Keratinocyte (primary cell): ENCODE results near the gene NEUROD2. TPM values are rescaled to one million over a fixed set of nuclear protein-coding genes. Genes with fewer than 3 reads are reported as not detected.

Experiments used
- DNase-seq: peaks from one replicate; pipeline ENCODE4 v3.0.0-alpha.2; 2011; ENCODE audit warnings: low read depth, missing footprints, low spot score
- FAIRE-seq: peaks from 2 replicates; lab custom pipeline; 2011; peaks lifted over from hg19 to GRCh38; lab: Jason Lieb, UNC
- H2AFZ ChIP-seq: 2 replicates; pipeline ENCODE4 v1.6.0; 2012; ENCODE audit warnings: low read length, control low read depth, inconsistent platforms; ENCODE audit not compliant: control insufficient read depth
- H3K27ac ChIP-seq: 2 replicates; pipeline ENCODE4 v1.5.1; 2011; ENCODE audit warnings: low read length; ENCODE audit not compliant: control insufficient read depth, insufficient read depth
- H3K27me3 ChIP-seq: 3 replicates; pipeline ENCODE4 v1.6.0; 2011; ENCODE audit warnings: low read length; ENCODE audit not compliant: control insufficient read depth, insufficient read depth; ENCODE audit errors: extremely low read depth
- H3K36me3 ChIP-seq, 2 experiments: 2 replicates in 1 of 2; 3 replicates in 1 of 2; pipeline ENCODE4 v1.5.1; 2011; ENCODE audit warnings: low read length in 2 of 2, mild to moderate bottlenecking in 1 of 2; ENCODE audit not compliant: control insufficient read depth in 2 of 2, insufficient read depth in 2 of 2; ENCODE audit errors: extremely low read depth in 1 of 2
- H3K4me1 ChIP-seq: 3 replicates; pipeline ENCODE4 v1.5.1; 2011; ENCODE audit warnings: low read length; ENCODE audit not compliant: control insufficient read depth, insufficient read depth; ENCODE audit errors: extremely low read depth
- H3K4me2 ChIP-seq: 3 replicates; pipeline ENCODE4 v1.6.0; 2011; ENCODE audit warnings: low read depth, low read length; ENCODE audit not compliant: control insufficient read depth, insufficient read depth; ENCODE audit errors: extremely low read depth
- H3K4me3 ChIP-seq, 3 experiments: fragments of 200-600 bp in 1 of 3; sonication (generic) in 1 of 3; 2 replicates in 2 of 3; 3 replicates in 1 of 3; pipeline ENCODE4 v1.5.1; 2011 to 2016; ENCODE audit warnings: low read length in 3 of 3, mild to moderate bottlenecking in 3 of 3, control low read depth in 2 of 3, inconsistent platforms in 1 of 3, low read depth in 1 of 3, mixed read lengths in 1 of 3, mixed run types in 1 of 3, moderate library complexity in 1 of 3; ENCODE audit not compliant: control insufficient read depth in 2 of 3, insufficient read depth in 2 of 3; ENCODE audit errors: extremely low read depth in 1 of 3
- H3K79me2 ChIP-seq: 2 replicates; pipeline ENCODE4 v1.6.0; 2012; ENCODE audit warnings: low read length; ENCODE audit not compliant: control insufficient read depth, insufficient read depth
- H3K9ac ChIP-seq: 3 replicates; pipeline ENCODE4 v1.6.0; 2011; ENCODE audit warnings: low read length; ENCODE audit not compliant: control insufficient read depth, insufficient read depth; ENCODE audit errors: extremely low read depth
- H3K9me1 ChIP-seq: 3 replicates; pipeline ENCODE4 v1.6.0; 2011; ENCODE audit warnings: low read length; ENCODE audit not compliant: control insufficient read depth, insufficient read depth; ENCODE audit errors: extremely low read depth
- H3K9me3 ChIP-seq: 2 replicates; pipeline ENCODE4 v1.5.1; 2012; ENCODE audit warnings: low read depth, low read length; ENCODE audit not compliant: control insufficient read depth
- H4K20me1 ChIP-seq: 3 replicates; pipeline ENCODE4 v1.6.0; 2011; ENCODE audit warnings: low read length; ENCODE audit not compliant: control insufficient read depth, insufficient read depth; ENCODE audit errors: extremely low read depth
- CTCF ChIP-seq, 3 experiments: IDR thresholded peaks in 1 of 3; conservative IDR thresholded peaks in 1 of 3; optimal IDR thresholded peaks in 1 of 3; 2 replicates in 2 of 3; 3 replicates in 1 of 3; pipeline versions ENCODE3 to v1.5.1; 2011; ENCODE audit warnings: low read length in 3 of 3, mild to moderate bottlenecking in 3 of 3, moderate library complexity in 2 of 3, control low read depth in 1 of 3, inconsistent platforms in 1 of 3; ENCODE audit not compliant: insufficient read depth in 2 of 3; ENCODE audit errors: extremely low read depth in 1 of 3
- EZH2 ChIP-seq: IDR thresholded peaks from one replicate; pipeline ENCODE4 v1.6.1; 2012; ENCODE audit warnings: inconsistent platforms, mild to moderate bottlenecking, low read length, moderate library complexity
- dilution Hi-C: fragments of 300-500 bp; cut with MboI; formaldehyde crosslinking; loops from one replicate; pipeline ENCODE4 v1.7.0; 2020; ENCODE audit warnings: low sequenced_read_pairs; ENCODE audit not compliant: extremely low pct_ligation_motif_present
- polyA plus RNA-seq, 5 experiments: library from polyadenylated mRNA; depleted of rRNA in 3 of 5; stranded (reverse) in 3 of 5; stranded (forward) in 1 of 5; unstranded in 1 of 5; fragments of >200 nt; gene quantifications; 1 replicate in 1 of 5; 2 replicates in 3 of 5; 3 replicates in 1 of 5; pipeline versions ENCODE4 v1.2.1 to v1.2.3, GENCODE V29; 2011 to 2012; ENCODE audit warnings: missing spikeins in 2 of 5, low read depth in 1 of 5, low replicate concordance in 1 of 5

NEUROD2 gene
- polyA plus RNA-seq, 1 donor (not counting 4 experiments of a cell fraction or from before 2014, with no cell fraction given): not detected

GRCh38 chr17:39634384-39634871 lies 26.7 kb upstream of the NEUROD2 start:
- Histone ChIP-seq H3K9me3 (no peaks in the 10 kb centered on the region), H2AFZ (no peak overlapping the region), H3K4me3 (no peak overlapping the region), H3K79me2 (peaks cover 21% of the 10 kb centered on the region), H3K36me3 (no peaks in the 10 kb centered on the region), H4K20me1 (no peaks in the 10 kb centered on the region), H3K4me1 (peaks cover 25% of the 10 kb centered on the region), H3K9me1 (no peaks in the 10 kb centered on the region), H3K9ac (no peak overlapping the region), H3K27ac (no peak overlapping the region), H3K4me2 (no peak overlapping the region), H3K27me3 (no peaks in the 10 kb centered on the region)
- dilution Hi-C loops: no loop called here
- FAIRE-seq: peak; percentile 5
- TF ChIP-seq CTCF (optimal IDR thresholded peaks at IDR 0.05 in 1 of 3, IDR thresholded peaks at IDR 0.05 in 1 of 3, conservative IDR thresholded peaks at IDR 0.05 in 1 of 3; ENCODE audit: extremely low read depth in 1 of 3, insufficient read depth in 2 of 3, low read length in 3 of 3) (peak; percentile 52 to 71 (median 66)), EZH2 (no peak)
- DNase-seq: no peak

GRCh38 chr17:39633570-39634183 lies 26.0 kb upstream of the NEUROD2 start:
- Histone ChIP-seq H3K4me1 (peaks cover 25% of the 10 kb centered on the region), H3K4me2 (no peak overlapping the region), H3K9me1 (no peaks in the 10 kb centered on the region), H3K9ac (no peak overlapping the region), H3K4me3 (no peak overlapping the region), H3K79me2 (peaks cover 16% of the 10 kb centered on the region), H3K27me3 (no peaks in the 10 kb centered on the region), H3K9me3 (no peaks in the 10 kb centered on the region), H3K36me3 (no peaks in the 10 kb centered on the region), H3K27ac (no peak overlapping the region), H4K20me1 (no peaks in the 10 kb centered on the region), H2AFZ (no peak overlapping the region)
- FAIRE-seq (no peak), DNase-seq (no peak)
- dilution Hi-C loops: no loop called here
- TF ChIP-seq EZH2 (no peak), CTCF (optimal IDR thresholded peaks at IDR 0.05 in 1 of 3, IDR thresholded peaks at IDR 0.05 in 1 of 3, conservative IDR thresholded peaks at IDR 0.05 in 1 of 3; ENCODE audit: extremely low read depth in 1 of 3, insufficient read depth in 2 of 3, low read length in 3 of 3) (no peak)
